ENCODE results near the gene SLC25A44.
A peak's percentile ranks its signal among the peaks of the same experiment; 100 is the strongest.

The SLC25A44 gene

GRCh38 chr1:156238248-156238647 is 44.3 kb downstream of the SLC25A44 start:
- TF ChIP-seq GATA2 (IDR thresholded peaks at IDR 0.05; ENCODE audit: low read depth, low read length) (no peak), GATA3 (IDR thresholded peaks at IDR 0.05; ENCODE audit: low read depth, low read length) (no peak)

- TF ChIP-seq GATA2 (IDR thresholded peaks at IDR 0.05; ENCODE audit: low read depth, low read length): no peak
- TF ChIP-seq GATA3 (IDR thresholded peaks at IDR 0.05; ENCODE audit: low read depth, low read length): no peak
Observed at GRCh38 chr1:156241311-156241811, 47.5 kb downstream of the SLC25A44 start.

GRCh38 chr1:156241926-156242325 is 48.0 kb downstream of the SLC25A44 start, which contains the start of gene BGLAP:
Gene BGLAP (plus strand): TSS chr1:156242184. CDS start chr1:156242232, 48 bp downstream.
- no peak for TF ChIP-seq GATA2 (IDR thresholded peaks at IDR 0.05; ENCODE audit: low read depth, low read length)
- TF ChIP-seq GATA3 (IDR thresholded peaks at IDR 0.05; ENCODE audit: low read depth, low read length): no peak

- TF ChIP-seq GATA3 (IDR thresholded peaks at IDR 0.05; ENCODE audit: low read depth, low read length): no peak
- no peak for TF ChIP-seq GATA2 (IDR thresholded peaks at IDR 0.05; ENCODE audit: low read depth, low read length)
Observed at GRCh38 chr1:156242738-156243137, 48.8 kb downstream of the SLC25A44 start.

GRCh38 chr1:156244126-156244525 is 50.2 kb downstream of the SLC25A44 start:
- TF ChIP-seq GATA2 (IDR thresholded peaks at IDR 0.05; ENCODE audit: low read depth, low read length): no peak
- no peak for TF ChIP-seq GATA3 (IDR thresholded peaks at IDR 0.05; ENCODE audit: low read depth, low read length)

GRCh38 chr1:156244712-156245111 is 50.8 kb downstream of the SLC25A44 start:
- TF ChIP-seq GATA3 (IDR thresholded peaks at IDR 0.05; ENCODE audit: low read depth, low read length): no peak
- no peak for TF ChIP-seq GATA2 (IDR thresholded peaks at IDR 0.05; ENCODE audit: low read depth, low read length)

- TF ChIP-seq GATA3 (IDR thresholded peaks at IDR 0.05; ENCODE audit: low read depth, low read length) (no peak), GATA2 (IDR thresholded peaks at IDR 0.05; ENCODE audit: low read depth, low read length) (no peak)
Observed at GRCh38 chr1:156245451-156246232, 51.7 kb downstream of the SLC25A44 start.

- TF ChIP-seq GATA2 (IDR thresholded peaks at IDR 0.05; ENCODE audit: low read depth, low read length) (no peak), GATA3 (IDR thresholded peaks at IDR 0.05; ENCODE audit: low read depth, low read length) (no peak)
Observed at GRCh38 chr1:156246241-156246780, 52.4 kb downstream of the SLC25A44 start.

- no peak for TF ChIP-seq GATA2 (IDR thresholded peaks at IDR 0.05; ENCODE audit: low read depth, low read length)
- no peak for TF ChIP-seq GATA3 (IDR thresholded peaks at IDR 0.05; ENCODE audit: low read depth, low read length)
Observed at GRCh38 chr1:156246781-156247459, 53.0 kb downstream of the SLC25A44 start.

- TF ChIP-seq GATA2 (IDR thresholded peaks at IDR 0.05; ENCODE audit: low read depth, low read length): no peak
- no peak for TF ChIP-seq GATA3 (IDR thresholded peaks at IDR 0.05; ENCODE audit: low read depth, low read length)
Observed at GRCh38 chr1:156247460-156248322, 53.8 kb downstream of the SLC25A44 start, which contains the start of gene PAQR6. Gene PAQR6 (minus strand): TSS chr1:156248056. CDS start chr1:156246731, 1,325 bp downstream.

GRCh38 chr1:156248323-156248683 is 54.4 kb downstream of the SLC25A44 start:
- TF ChIP-seq GATA3 (IDR thresholded peaks at IDR 0.05; ENCODE audit: low read depth, low read length) (no peak), GATA2 (IDR thresholded peaks at IDR 0.05; ENCODE audit: low read depth, low read length) (no peak)

- no peak for TF ChIP-seq GATA3 (IDR thresholded peaks at IDR 0.05; ENCODE audit: low read depth, low read length)
- no peak for TF ChIP-seq GATA2 (IDR thresholded peaks at IDR 0.05; ENCODE audit: low read depth, low read length)
Observed at GRCh38 chr1:156249593-156249992, 55.7 kb downstream of the SLC25A44 start.

GRCh38 chr1:156251527-156251926 is 57.6 kb downstream of the SLC25A44 start:
- TF ChIP-seq GATA2 (IDR thresholded peaks at IDR 0.05; ENCODE audit: low read depth, low read length) (peak; percentile 94), GATA3 (IDR thresholded peaks at IDR 0.05; ENCODE audit: low read depth, low read length) (no peak)

Data from SH-SY5Y (cell line).